Astrocyte (in vitro differentiated cells and primary cell): ENCODE data around the gene DNLZ.

Source experiments
- CTCF ChIP-seq: IDR thresholded peaks from 2 replicates; pipeline ENCODE4 v1.5.1; 2011; ENCODE audit warnings: low read depth, mild to moderate bottlenecking, inconsistent platforms, low read length, moderate library complexity; ENCODE audit not compliant: insufficient read depth
- EZH2 ChIP-seq: IDR thresholded peaks from 2 replicates; pipeline ENCODE4 v1.6.1; 2012; ENCODE audit warnings: mild to moderate bottlenecking, low read length, inconsistent platforms; ENCODE audit not compliant: insufficient read depth

GRCh38 chr9:136352682-136353081 is 10.9 kb downstream of the DNLZ start:
- no peak for TF ChIP-seq CTCF
- TF ChIP-seq EZH2, result no peak
